Activated naive CD4-positive, alpha-beta T cell treated with anti-CD3 and anti-CD28 coated beads, Interleukin-2, amount 10 ng/mL, durations not matched to agents 7 days and 5 days (primary cell): ENCODE data around the gene SNED1.

Source experiments
- CTCF ChIA-PET: fragments of 350-600 bp; sonication (Branson Sonifier 250); formaldehyde crosslinking; loops from one replicate; lab custom pipeline; 2021; ENCODE audit warnings: antibody characterized with exemption; lab: Charles Lee
- DNase-seq: peaks from one replicate; pipeline ENCODE4 v3.0.0-alpha.2; 2020
- H3K27ac Mint-ChIP-seq: one replicate; pipeline ENCODE4 v1.8.0; 2021; ENCODE audit warnings: mild to moderate bottlenecking, moderate library complexity, mixed read lengths
- H3K27me3 Mint-ChIP-seq: one replicate; pipeline ENCODE4 v1.8.0; 2021; ENCODE audit warnings: mild to moderate bottlenecking, mixed read lengths
- H3K36me3 Mint-ChIP-seq: one replicate; pipeline ENCODE4 v1.8.0; 2021; ENCODE audit warnings: mixed read lengths
- H3K4me1 Mint-ChIP-seq: one replicate; pipeline ENCODE4 v1.8.0; 2021; ENCODE audit warnings: mixed read lengths
- H3K4me3 Mint-ChIP-seq: one replicate; pipeline ENCODE4 v1.8.0; 2021; ENCODE audit warnings: mild to moderate bottlenecking, moderate library complexity, mixed read lengths
- H3K9me3 Mint-ChIP-seq: one replicate; pipeline ENCODE4 v1.8.0; 2021; ENCODE audit warnings: mixed read lengths

Gene SNED1

GRCh38 chr2:240981280-240981679 is 17.1 kb upstream of the SNED1 start:
- Mint-ChIP-seq H3K9me3 (no peaks in the 10 kb centered on the region), H3K27me3 (peaks cover 43% of the 10 kb centered on the region), H3K4me1 (no peaks in the 10 kb centered on the region), H3K27ac (no peak overlapping the region), H3K4me3 (no peak overlapping the region), H3K36me3 (no peaks in the 10 kb centered on the region)
- CTCF ChIA-PET, result interaction anchor here (1.2 to 1.3 kb wide), 3 partner anchors 78 to 645 kb away, joined by 3 to 4 read pairs (median 3); no protein-coding TSS in a partner anchor
- no peak for DNase-seq

GRCh38 chr2:240981871-240982800 is 16.3 kb upstream of the SNED1 start:
- H3K4me1 Mint-ChIP-seq, result no peaks in the 10 kb centered on the region
- H3K27me3 Mint-ChIP-seq, result peaks cover 43% of the 10 kb centered on the region
- no peak overlapping the region for H3K27ac Mint-ChIP-seq
- H3K4me3 Mint-ChIP-seq, result no peak overlapping the region
- no peaks in the 10 kb centered on the region for H3K36me3 Mint-ChIP-seq
- no peak for DNase-seq
- H3K9me3 Mint-ChIP-seq, result no peaks in the 10 kb centered on the region
- CTCF ChIA-PET, result interaction anchor here (1.2 to 1.3 kb wide), 3 partner anchors 77 to 644 kb away, joined by 3 to 4 read pairs (median 3); no protein-coding TSS in a partner anchor

DNA sequence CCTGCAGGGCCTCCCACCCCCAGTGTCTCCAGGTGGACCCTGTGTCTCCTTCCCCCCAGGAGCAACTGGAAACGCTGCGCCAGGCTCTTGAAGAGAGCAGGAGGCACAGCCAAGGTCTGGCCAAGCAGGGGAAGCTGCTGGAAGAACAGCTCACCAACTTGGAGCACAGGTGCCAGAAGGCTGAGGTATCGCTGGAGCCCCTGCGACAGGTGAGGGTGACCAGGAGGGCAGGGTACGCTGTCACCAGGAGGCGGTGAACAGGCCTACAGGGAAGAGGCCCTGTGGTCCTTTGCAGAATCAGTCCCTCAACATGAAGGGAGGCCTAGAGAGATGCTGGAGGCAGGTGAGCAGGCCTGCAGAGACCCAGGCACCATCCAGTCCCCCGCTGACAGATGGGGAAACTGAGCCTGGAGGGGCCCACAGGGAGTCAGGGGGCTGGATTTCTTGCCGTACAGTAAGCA is 15.6 kb upstream of the SNED1 start:
- CTCF ChIA-PET, result interaction anchor here (1.0 to 1.9 kb wide), 3 partner anchors 10 to 17 kb away, joined by 3 to 10 read pairs (median 6); no protein-coding TSS in a partner anchor
- Mint-ChIP-seq H3K27me3 (peaks cover 43% of the 10 kb centered on the region), H3K36me3 (no peaks in the 10 kb centered on the region), H3K9me3 (no peaks in the 10 kb centered on the region), H3K27ac (no peak overlapping the region), H3K4me3 (no peak overlapping the region), H3K4me1 (no peaks in the 10 kb centered on the region)
- no peak for DNase-seq

GRCh38 chr2:240983361-240983995 is 14.9 kb upstream of the SNED1 start:
- CTCF ChIA-PET, result interaction anchor here (1.0 to 1.9 kb wide), 6 partner anchors 9 to 157 kb away, joined by 3 to 10 read pairs (median 4); no protein-coding TSS in a partner anchor
- no peak overlapping the region for H3K4me3 Mint-ChIP-seq
- H3K9me3 Mint-ChIP-seq, result no peaks in the 10 kb centered on the region
- DNase-seq, result peak; percentile 60
- no peaks in the 10 kb centered on the region for H3K4me1 Mint-ChIP-seq
- H3K27ac Mint-ChIP-seq, result no peak overlapping the region
- H3K36me3 Mint-ChIP-seq, result no peaks in the 10 kb centered on the region
- H3K27me3 Mint-ChIP-seq, result peaks cover 43% of the 10 kb centered on the region

DNA sequence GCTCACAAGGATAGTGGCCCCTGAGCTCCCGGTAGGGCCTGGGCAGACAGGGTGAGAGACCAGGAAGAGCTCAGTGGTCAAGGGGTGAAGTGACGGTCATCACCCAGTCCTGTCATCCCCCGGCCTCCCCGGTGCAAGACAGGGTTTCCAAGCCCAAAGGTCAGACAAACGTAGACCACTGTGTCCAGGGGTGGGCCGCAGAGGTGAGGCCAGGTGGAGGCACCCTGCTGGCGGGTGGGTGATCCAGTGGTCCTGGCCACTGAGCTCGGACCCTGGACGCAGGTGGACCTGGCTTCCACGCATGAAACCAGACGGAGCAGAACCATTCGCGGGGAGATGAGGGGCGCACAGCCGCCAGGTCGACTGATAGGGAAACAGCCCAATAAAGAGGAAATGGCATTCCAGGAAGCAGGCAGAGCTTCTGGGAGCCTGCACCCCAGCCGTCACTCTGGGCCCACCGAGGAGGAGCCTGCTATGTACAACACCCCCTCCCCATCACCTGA is 14.4 kb upstream of the SNED1 start:
- Mint-ChIP-seq H3K27me3 (peaks cover 43% of the 10 kb centered on the region), H3K27ac (no peak overlapping the region), H3K4me3 (no peak overlapping the region), H3K36me3 (no peaks in the 10 kb centered on the region), H3K4me1 (no peaks in the 10 kb centered on the region), H3K9me3 (no peaks in the 10 kb centered on the region)
- CTCF ChIA-PET, result interaction anchor here (1.0 to 1.9 kb wide), 6 partner anchors 9 to 157 kb away, joined by 3 to 10 read pairs (median 4); no protein-coding TSS in a partner anchor
- DNase-seq, result no peak

DNA sequence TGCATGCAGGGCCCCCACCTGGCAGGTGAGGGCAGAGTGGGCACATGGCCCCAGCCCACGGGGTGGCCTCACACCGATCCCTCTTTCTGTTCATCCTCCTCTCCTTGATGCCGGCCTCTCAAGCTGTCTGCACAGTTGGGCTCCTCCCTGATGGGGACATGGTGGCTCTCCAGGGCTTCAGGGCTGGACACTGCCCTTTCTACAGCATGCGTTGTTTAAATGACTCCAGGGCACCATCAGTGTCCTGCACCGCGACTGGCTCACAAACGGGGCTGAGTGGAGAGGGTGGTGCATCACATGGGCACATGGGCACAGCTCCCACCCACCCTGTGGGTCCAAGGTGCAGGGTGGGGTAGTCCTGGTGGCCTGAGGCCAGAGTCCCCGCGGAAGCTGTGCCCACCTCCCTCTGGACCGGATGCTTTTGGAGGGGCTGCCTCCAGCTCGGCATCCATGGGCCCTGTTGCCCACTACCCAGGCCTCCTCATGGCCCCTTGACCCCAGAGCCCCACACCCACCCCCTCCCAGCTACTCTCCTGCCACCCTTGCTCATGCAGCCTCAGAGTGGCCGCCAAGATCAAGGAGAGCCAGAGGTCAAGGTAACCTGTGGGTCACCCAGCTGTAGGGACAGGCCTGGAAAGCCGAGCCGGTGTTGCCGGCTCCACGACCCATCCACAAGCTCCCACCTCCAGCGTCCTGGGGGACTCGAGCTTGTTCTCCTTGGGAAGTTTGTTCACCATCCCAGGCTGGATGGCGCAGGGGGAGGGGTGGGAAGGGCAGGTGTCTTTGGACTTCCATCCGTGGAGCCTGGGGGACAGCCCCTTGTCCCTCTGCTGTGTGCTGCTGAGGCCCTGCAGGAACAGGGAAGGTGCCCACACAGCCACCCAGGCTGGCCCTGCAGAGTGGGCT is 12.3 kb upstream of the SNED1 start:
- H3K9me3 Mint-ChIP-seq, result no peaks in the 10 kb centered on the region
- no peak overlapping the region for H3K27ac Mint-ChIP-seq
- peak; percentile 18 for DNase-seq
- no peaks in the 10 kb centered on the region for H3K36me3 Mint-ChIP-seq
- CTCF ChIA-PET, result no interaction called here
- no peak overlapping the region for H3K4me3 Mint-ChIP-seq
- H3K4me1 Mint-ChIP-seq, result no peaks in the 10 kb centered on the region
- H3K27me3 Mint-ChIP-seq, result peaks cover 40% of the 10 kb centered on the region

DNA sequence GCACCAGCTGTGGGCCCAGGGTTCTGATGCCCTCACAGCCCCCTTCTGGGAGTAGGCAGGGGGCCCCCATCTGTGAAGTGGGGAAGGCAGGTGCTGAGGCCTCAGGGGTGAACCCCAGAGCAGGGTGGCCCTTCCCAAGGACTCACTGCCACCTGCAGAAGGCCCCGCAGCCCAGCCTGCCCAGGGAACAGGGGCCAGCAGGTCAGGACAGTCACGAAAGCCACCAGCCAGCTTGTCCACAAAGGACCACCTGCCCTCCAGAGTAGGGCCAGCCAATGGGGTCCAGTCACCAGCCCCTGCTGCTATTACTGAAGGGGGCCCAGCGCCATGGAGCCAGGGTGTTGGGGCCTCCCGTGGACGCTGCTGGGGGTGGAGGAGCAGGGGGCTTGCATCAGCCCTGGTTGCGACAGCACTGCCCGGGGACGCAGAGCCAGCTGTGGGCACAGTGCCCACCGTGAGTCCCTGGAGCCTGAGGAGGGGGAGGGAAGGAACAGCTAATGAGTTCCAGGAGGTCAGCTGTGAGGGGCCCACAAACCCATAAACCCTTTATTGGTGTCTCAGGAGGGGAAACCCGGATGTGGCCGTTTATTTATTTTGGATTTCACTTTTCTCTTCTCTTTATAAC is 11.5 kb upstream of the SNED1 start:
- Mint-ChIP-seq H3K27ac (no peak overlapping the region), H3K36me3 (no peaks in the 10 kb centered on the region), H3K4me1 (no peaks in the 10 kb centered on the region), H3K9me3 (no peaks in the 10 kb centered on the region), H3K27me3 (peaks cover 33% of the 10 kb centered on the region), H3K4me3 (no peak overlapping the region)
- DNase-seq, result peak; percentile 15
- CTCF ChIA-PET, result no interaction called here

GRCh38 chr2:240987588-240987987 is 10.8 kb upstream of the SNED1 start:
- peak; percentile 11 for DNase-seq
- Mint-ChIP-seq H3K36me3 (no peaks in the 10 kb centered on the region), H3K27me3 (peaks cover 30% of the 10 kb centered on the region), H3K27ac (no peak overlapping the region), H3K4me3 (no peak overlapping the region), H3K9me3 (no peaks in the 10 kb centered on the region), H3K4me1 (no peaks in the 10 kb centered on the region)
- CTCF ChIA-PET, result no interaction called here

GRCh38 chr2:240988146-240988545 is 10.3 kb upstream of the SNED1 start:
- Mint-ChIP-seq H3K9me3 (no peaks in the 10 kb centered on the region), H3K4me3 (no peak overlapping the region), H3K27me3 (peaks cover 30% of the 10 kb centered on the region), H3K36me3 (no peaks in the 10 kb centered on the region), H3K4me1 (peaks cover 3% of the 10 kb centered on the region), H3K27ac (no peak overlapping the region)
- DNase-seq, result peak; percentile 17
- CTCF ChIA-PET, result interaction anchor here (0.7 to 1.1 kb wide), 2 partner anchors 9 to 72 kb away, joined by 3 read pairs; no protein-coding TSS in a partner anchor

DNA sequence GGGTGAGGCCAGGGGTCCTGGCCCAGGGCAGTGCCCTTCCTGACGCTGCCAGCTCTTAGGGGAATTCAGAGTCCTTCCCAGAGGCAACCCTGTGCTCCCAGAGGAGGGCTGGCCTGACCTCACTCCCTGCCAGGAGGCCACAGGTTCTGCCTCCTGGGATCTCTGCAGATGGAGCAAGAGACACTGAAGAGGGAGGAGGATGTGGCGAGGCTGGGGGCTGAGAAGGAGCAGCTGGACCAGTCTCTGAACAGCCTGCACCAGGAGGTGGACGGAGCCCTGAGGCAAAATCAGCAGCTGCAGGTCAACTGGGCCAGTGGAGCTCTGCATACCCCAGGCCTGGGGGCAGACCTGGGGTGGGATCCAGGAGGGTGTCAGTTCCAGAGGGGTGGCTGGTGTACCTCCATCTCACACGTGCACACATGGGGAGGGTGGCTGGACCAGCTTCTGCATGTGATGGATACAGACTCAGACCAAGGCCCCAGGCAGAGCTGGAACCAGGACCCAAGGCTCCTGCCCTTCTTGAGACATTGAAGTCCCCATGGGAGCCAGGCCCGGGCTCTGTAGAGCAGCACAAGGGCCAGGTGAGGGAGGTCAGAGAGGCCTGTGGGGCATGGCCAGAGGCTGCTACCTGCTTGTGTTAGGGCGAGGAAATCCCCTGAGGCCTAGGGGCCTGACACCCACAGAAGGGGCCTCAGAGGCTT is 9.7 kb upstream of the SNED1 start:
- peaks cover 28% of the 10 kb centered on the region for H3K27me3 Mint-ChIP-seq
- no peaks in the 10 kb centered on the region for H3K36me3 Mint-ChIP-seq
- no peak overlapping the region for H3K4me3 Mint-ChIP-seq
- H3K9me3 Mint-ChIP-seq, result no peaks in the 10 kb centered on the region
- no peak overlapping the region for H3K27ac Mint-ChIP-seq
- H3K4me1 Mint-ChIP-seq, result peaks cover 3% of the 10 kb centered on the region
- CTCF ChIA-PET, result interaction anchor here (0.7 to 1.1 kb wide), 2 partner anchors 8 to 71 kb away, joined by 3 read pairs; no protein-coding TSS in a partner anchor
- DNase-seq, result peak; percentile 17

DNA sequence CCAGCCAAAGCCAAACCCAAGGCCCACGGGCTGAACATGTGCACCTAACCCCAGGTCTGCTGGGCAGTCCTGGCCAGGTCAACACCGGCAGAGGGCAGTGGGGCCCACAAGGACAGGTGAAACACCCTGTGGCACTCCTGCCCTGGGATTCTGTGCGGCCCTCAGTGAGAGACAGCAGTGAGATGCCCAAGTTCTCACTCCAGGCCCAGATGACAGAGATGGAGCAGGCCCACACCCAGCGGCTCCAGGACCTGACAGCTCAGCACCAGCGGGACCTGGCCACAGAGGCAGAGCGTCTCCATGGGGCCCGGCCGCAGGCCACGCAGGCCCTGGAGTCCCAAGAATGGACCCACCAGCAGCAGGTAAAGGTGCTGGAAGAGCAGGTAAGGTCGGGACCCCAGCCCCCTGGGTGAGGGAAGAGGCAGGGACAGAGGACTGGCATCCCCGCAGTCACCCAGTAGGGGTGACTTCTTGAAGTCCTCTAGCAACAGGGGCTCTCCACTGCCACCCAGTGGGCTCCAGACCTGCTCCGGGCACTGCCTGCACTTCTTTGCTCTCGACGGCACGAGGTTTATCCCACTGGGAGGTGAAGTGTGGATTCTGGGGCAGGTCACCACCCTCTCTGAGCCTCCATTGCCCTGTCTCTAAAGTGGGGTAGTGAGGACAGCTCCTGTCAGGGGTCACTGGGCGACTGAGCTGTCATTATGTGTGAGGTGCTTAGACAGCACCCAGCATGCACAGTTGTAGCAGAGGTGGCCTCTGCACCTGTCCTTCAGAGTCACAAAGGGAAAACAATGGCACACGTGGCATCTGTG is 8.8 kb upstream of the SNED1 start:
- no peaks in the 10 kb centered on the region for H3K36me3 Mint-ChIP-seq
- DNase-seq, result peak; percentile 32
- CTCF ChIA-PET, result interaction anchor here (1.1 kb wide), 1 partner anchor 7 kb away, joined by 3 read pairs; no protein-coding TSS in a partner anchor
- no peak overlapping the region for H3K4me3 Mint-ChIP-seq
- H3K9me3 Mint-ChIP-seq, result no peaks in the 10 kb centered on the region
- H3K27me3 Mint-ChIP-seq, result peaks cover 27% of the 10 kb centered on the region
- H3K4me1 Mint-ChIP-seq, result peaks cover 3% of the 10 kb centered on the region
- H3K27ac Mint-ChIP-seq, result no peak overlapping the region

GRCh38 chr2:240990266-240990529 is 8.2 kb upstream of the SNED1 start:
- no peak for DNase-seq
- H3K27ac Mint-ChIP-seq, result no peak overlapping the region
- H3K4me3 Mint-ChIP-seq, result no peak overlapping the region
- H3K27me3 Mint-ChIP-seq, result peaks cover 31% of the 10 kb centered on the region
- H3K36me3 Mint-ChIP-seq, result no peaks in the 10 kb centered on the region
- H3K4me1 Mint-ChIP-seq, result peaks cover 3% of the 10 kb centered on the region
- no peaks in the 10 kb centered on the region for H3K9me3 Mint-ChIP-seq
- CTCF ChIA-PET, result no interaction called here
